Thyroid gland (tissue), 4 donors: Measurements from ENCODE around the gene EFL1.

ENCODE experiments used
- POLR2A ChIP-seq, 2 donors: fragments of 450-650 bp; IDR thresholded peaks; one replicate each; pipeline ENCODE4 v1.6.1; 2017; ENCODE audit warnings: antibody characterized with exemption in 2 of 2, mild to moderate bottlenecking in 2 of 2, moderate library complexity in 1 of 2
- TF ChIP-seq, protein P1 (sequence below), 6 experiments: fragments of 200-600 bp in 3 of 6; fragments of 450-650 bp in 3 of 6; sonication (generic) in 3 of 6; IDR thresholded peaks; one replicate each; pipeline ENCODE4 v1.5.1; 2016 to 2019; ENCODE audit warnings: antibody characterized with exemption in 6 of 6, mild to moderate bottlenecking in 2 of 6, inconsistent platforms in 1 of 6, moderate library complexity in 1 of 6

- no peak for TF ChIP-seq POLR2A (IDR thresholded peaks at IDR 0.05)
- TF ChIP-seq, protein P1, sequence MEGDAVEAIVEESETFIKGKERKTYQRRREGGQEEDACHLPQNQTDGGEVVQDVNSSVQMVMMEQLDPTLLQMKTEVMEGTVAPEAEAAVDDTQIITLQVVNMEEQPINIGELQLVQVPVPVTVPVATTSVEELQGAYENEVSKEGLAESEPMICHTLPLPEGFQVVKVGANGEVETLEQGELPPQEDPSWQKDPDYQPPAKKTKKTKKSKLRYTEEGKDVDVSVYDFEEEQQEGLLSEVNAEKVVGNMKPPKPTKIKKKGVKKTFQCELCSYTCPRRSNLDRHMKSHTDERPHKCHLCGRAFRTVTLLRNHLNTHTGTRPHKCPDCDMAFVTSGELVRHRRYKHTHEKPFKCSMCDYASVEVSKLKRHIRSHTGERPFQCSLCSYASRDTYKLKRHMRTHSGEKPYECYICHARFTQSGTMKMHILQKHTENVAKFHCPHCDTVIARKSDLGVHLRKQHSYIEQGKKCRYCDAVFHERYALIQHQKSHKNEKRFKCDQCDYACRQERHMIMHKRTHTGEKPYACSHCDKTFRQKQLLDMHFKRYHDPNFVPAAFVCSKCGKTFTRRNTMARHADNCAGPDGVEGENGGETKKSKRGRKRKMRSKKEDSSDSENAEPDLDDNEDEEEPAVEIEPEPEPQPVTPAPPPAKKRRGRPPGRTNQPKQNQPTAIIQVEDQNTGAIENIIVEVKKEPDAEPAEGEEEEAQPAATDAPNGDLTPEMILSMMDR (IDR thresholded peaks at IDR 0.05), result no peak
Measured at GRCh38 chr15:82106679-82107078, 155.9 kb downstream of the EFL1 start.
